Occipital lobe (tissue), 2 donors: Measurements from ENCODE around the gene PLPP6. TPM values are rescaled to one million over a fixed set of nuclear protein-coding genes. Genes with fewer than 3 reads are reported as not detected.

Experiments used
- DNase-seq: peaks from one replicate; lab custom pipeline; 2025; lab: John Stamatoyannopoulos, UW
- total RNA-seq: library from RNA; depleted of rRNA; stranded (reverse); fragments of >200 nt; gene quantifications from one replicate; pipeline ENCODE4 v1.2.3, GENCODE V29; 2014

The PLPP6 gene
- total RNA-seq, 1 donor from 2014 or later = 18.2 TPM

DNA sequence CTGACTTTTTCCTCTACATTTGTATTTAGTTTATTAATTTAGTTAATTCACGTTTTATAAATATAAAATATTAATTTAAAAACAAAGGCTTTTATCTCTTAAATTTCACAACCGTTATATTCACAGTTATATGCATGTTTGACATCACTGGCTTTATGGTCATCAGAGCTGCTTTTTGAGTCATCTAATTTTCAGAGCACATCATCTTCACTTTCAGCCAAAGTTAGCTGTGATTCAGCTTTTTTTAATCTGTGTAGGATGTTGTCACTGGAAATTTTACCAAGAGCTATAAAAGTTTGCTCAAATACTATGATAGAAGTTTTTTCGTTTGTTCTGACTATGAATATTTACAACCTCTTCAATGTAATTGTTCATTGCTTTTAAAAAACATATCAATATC lies 29.7 kb downstream of the PLPP6 start:
- DNase-seq = no peak

DNA sequence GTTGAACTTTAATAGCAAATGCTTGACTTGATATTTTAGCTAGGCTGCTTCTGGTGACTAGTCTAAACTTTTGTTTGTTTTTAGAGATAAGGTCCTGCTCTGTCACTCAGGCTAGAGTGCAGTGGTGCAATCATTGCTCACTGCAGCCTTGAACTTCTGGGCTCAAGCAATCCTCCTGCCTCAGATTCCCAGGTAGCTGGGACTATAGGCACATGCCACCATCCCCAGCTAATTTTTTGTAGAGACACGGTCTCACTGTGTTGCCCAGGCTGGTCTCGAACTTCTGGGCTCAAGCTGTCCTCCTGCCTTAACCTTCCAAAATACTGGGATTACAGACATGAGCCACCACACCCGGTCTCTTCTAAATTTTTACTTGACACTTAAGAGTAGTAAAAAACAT lies 38.0 kb downstream of the PLPP6 start:
- no peak for DNase-seq

DNA sequence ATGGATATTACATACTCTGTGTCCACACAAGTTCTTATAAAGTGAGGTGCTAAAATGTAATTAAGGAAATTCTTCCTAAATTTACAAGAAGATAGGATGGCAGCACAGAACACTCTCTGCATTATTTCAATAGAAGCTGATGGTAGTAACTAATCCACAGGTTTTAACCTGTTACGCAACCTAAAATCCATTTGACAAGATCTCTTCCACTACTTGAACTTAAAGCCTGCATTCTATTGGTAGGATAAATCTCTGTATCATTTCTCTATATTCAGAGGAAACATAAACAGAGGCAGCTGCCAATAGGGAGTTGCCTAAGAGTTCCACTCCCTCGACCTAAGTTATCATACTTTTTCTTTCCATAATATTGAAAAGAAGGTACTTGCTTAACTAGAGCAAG lies 38.8 kb downstream of the PLPP6 start:
- no peak for DNase-seq

DNA sequence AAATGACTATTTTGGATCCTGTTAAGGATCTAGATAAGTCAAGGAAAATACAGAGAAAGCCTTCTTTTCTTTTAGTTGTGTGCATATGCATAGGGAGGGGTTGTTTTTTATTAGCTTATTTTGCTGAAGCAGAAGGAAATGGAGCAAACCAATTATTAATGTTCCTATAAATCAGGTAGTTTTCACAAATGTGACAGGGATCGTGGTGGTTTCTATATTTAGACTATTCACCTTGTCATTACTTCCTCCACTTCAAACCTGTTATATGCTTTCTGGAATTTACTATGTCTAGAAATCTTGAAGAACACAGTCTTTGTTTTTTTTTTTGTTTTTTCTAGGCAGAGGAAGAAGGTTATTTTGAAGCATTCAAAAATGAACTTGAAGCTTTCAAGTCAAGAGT lies 39.4 kb downstream of the PLPP6 start:
- DNase-seq = no peak

DNA sequence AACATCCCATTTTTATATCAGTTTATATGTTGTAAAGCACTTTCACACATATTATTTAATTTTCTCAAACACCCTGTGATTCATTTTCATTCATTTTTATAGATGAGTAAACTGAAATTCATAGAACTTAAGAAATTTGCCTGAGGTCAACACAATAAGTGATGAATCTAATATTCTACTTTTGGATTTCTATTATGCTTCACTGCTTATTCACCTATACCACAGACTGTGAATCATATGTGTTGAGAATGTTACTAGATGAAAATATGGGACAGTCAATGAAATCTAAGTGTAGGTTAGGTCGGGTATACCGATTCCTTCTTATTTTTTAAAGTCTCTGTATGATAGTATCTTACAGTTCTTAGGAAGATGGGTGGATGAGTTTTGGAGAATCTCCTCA lies 42.0 kb downstream of the PLPP6 start:
- DNase-seq = no peak

DNA sequence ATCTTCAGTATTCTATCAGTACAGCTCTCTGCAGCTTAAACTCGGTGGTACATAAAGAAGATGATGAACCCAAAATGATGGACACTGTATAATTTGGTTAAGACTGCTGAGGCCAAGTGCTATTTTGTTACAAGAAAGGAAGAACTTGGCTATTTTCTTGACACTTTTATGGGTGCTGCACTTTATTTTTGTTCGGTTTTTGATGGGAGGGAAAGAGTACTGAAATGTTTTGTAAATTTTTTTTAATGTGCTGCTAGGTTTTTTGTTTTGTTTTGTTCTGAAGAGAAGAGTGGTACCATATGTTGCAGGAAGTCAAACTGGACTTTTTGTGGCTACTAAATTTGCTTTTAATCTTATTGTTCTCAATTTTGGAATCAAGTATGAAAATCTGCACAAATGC lies 43.9 kb downstream of the PLPP6 start:
- no peak for DNase-seq

DNA sequence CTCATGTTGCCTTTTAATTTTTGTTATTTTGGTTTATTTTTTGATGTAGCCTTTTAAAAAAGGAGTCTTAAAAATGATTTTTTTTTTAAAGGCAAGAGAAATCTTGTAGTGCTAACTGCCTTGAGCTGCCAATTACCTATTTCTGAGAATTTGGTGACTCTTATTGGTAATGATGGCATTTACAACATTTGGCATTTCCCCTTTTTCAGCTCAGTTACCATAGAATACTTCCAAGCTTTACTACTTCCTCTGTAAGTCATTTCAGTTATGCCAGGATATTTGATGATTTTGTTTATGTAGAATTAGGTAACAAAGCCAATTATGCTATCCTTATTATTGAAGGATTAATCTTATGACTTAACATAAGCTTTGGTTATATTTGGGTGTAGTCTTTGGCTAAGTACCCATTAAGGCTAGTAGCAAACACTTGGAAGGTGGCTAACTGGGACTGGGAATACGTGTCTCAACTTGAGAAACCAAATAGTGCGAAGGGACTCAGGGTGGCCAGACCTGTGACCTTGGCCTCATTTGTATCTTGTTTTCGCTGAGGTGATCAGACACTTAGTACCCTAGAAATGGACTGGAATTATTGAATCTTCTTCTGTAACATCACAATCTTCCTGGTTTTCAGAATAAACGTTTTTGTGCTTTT lies 45.0 kb downstream of the PLPP6 start:
- no peak for DNase-seq

DNA sequence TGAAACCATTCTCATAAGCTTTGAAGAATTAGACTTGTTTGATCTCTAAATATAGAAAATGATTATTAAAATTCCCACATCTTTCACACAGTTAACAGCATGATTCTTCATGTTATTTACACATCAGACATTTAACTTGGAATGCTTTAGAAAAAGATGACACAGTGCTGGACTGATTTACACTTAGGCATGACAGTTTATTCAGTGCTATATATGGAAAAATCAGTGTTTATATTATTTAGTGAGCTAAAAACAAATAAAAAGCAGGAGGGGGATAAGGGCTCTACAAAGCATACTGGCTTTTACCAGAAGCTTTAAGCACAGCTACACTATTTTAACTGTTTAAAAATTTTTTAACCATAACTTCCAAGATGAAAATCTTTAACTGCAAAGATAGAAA lies 47.3 kb downstream of the PLPP6 start:
- DNase-seq = no peak

DNA sequence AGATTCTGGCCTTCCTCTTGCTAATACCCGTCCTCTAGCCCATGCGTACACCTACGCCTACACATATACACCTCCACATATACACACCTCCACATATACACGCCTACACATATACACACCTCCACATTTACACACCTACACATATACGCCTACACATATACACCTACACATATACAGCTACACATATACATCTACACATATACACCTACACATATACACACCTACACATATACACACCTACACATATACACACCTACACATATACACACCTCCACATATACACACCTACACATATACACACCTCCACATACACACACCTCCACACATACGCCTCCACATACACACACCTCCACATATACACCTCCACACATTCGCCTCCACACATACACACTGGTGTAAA lies 51.8 kb downstream of the PLPP6 start:
- no peak for DNase-seq

DNA sequence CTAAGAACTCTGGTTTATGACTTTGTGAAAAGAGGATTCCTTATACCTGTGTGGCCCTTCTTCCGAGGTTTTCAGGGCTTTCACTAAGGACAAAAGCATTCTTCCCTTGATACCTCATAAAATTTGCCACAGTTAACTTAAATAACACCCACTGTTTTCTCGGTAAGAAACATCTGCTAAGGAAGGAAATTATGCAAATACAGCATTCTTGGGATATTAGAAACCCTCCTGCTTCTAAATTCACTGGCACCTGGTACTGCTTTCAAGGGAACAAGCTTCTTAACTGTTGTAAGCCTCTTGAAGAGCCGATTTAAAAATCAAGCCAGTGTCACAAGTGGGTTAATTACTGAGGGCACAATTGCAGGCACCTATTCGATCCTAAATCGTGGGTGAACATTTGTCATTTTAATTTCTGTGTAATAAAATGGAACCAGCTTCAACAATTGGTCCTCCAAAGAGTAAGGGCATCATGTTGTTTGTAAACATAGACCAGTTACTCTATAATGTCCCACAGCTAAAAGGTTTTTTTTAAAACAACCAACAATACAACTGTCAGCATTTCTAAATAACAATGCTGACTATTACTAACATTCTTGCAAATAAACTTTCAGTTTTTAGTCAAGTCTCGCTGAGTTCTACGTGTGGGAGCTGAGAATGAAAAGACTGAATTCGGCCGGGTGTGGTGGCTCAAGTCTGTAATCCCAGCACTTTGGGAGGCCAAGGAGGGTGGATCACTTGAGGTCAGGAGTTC lies 52.3 kb downstream of the PLPP6 start:
- DNase-seq = no peak

Other genes with a start within 250 kb of the PLPP6 start
- gene SLC1A1, start 171.8 kb upstream of the PLPP6 start, total RNA-seq = 54.7 TPM
- 10.9 TPM for gene SPATA6L, start 4.2 kb downstream of the PLPP6 start, total RNA-seq
- 45.1 TPM for gene CDC37L1, start 17.3 kb downstream of the PLPP6 start, total RNA-seq
- gene AK3, start 78.9 kb downstream of the PLPP6 start, total RNA-seq = 33.1 TPM
- 17.8 TPM for gene RCL1, start 130.7 kb downstream of the PLPP6 start, total RNA-seq